Testis (tissue), 3 donors: ENCODE measurements around the gene CLCN3. TPM values are rescaled to one million over a fixed set of nuclear protein-coding genes. Genes with fewer than 3 reads are reported as not detected.
A peak's percentile ranks its signal among the peaks of the same experiment; 100 is the strongest.

Experiments used
- DNase-seq: peaks from one replicate; pipeline ENCODE4 v3.0.0-alpha.2; 2019
- H3K27ac ChIP-seq, 2 donors: fragments of 200-600 bp; sonication (generic); one replicate each; pipeline ENCODE4 v1.5.1; 2019
- H3K27me3 ChIP-seq: fragments of 200-600 bp; sonication (generic); one replicate; pipeline ENCODE4 v1.5.1; 2019
- H3K36me3 ChIP-seq: fragments of 200-600 bp; sonication (generic); one replicate; pipeline ENCODE4 v1.5.1; 2017; ENCODE audit warnings: low read depth; ENCODE audit errors: missing control alignments
- H3K4me1 ChIP-seq: fragments of 200-600 bp; sonication (generic); one replicate; pipeline ENCODE4 v1.5.1; 2019
- H3K4me3 ChIP-seq, 2 donors: fragments of 200-600 bp; sonication (generic); one replicate each; pipeline ENCODE4 v1.5.1; 2017 to 2019
- H3K9me3 ChIP-seq: fragments of 200-600 bp; sonication (generic); one replicate; pipeline ENCODE4 v1.5.1; 2017
- POLR2A ChIP-seq: fragments of 450-650 bp; IDR thresholded peaks from one replicate; pipeline ENCODE4 v1.6.1; 2017; ENCODE audit warnings: antibody characterized with exemption, mild to moderate bottlenecking, moderate library complexity
- WGBS, 2 donors: methylation state at CpG; one replicate each; pipeline ENCODE4 v1.1.5; 2018; 5-methylcytosine and 5-hydroxymethylcytosine counted together
- intact Hi-C: fragments of 100-400 bp; cut with DNase I; formaldehyde crosslinking; loops from one replicate; pipeline ENCODE4 v1.15.1; 2023; ENCODE audit warnings: low total_unique reads
- polyA plus RNA-seq: library from polyadenylated mRNA; stranded (reverse); fragments of 350-450 nt; fragmentation: Illumina TruSeq; extraction: RNeasy Lipid Tissue Mini Kit (QIAGEN cat#74804); gene quantifications from one replicate; pipeline ENCODE4 v1.2.3, GENCODE V29; 2014; ENCODE audit warnings: low read depth, low replicate concordance; ENCODE audit not compliant: insufficient read depth
- total RNA-seq, 2 donors: library from RNA; depleted of rRNA; stranded (reverse); fragments of >200 nt; gene quantifications; one replicate each; pipeline ENCODE4 v1.2.3, GENCODE V29; 2016
- TF ChIP-seq, protein P1 (sequence below), 3 experiments: fragments of 450-650 bp in 2 of 3; fragments of 200-600 bp in 1 of 3; sonication (generic) in 1 of 3; IDR thresholded peaks; one replicate each; pipeline ENCODE4 v1.5.1; 2016 to 2019; ENCODE audit warnings: antibody characterized with exemption in 3 of 3, mild to moderate bottlenecking in 2 of 3, moderate library complexity in 1 of 3

The CLCN3 gene
- total and polyA plus RNA-seq, 3 donors from 2014 or later = 63.0 to 97.4 (median 89.2) TPM

DNA sequence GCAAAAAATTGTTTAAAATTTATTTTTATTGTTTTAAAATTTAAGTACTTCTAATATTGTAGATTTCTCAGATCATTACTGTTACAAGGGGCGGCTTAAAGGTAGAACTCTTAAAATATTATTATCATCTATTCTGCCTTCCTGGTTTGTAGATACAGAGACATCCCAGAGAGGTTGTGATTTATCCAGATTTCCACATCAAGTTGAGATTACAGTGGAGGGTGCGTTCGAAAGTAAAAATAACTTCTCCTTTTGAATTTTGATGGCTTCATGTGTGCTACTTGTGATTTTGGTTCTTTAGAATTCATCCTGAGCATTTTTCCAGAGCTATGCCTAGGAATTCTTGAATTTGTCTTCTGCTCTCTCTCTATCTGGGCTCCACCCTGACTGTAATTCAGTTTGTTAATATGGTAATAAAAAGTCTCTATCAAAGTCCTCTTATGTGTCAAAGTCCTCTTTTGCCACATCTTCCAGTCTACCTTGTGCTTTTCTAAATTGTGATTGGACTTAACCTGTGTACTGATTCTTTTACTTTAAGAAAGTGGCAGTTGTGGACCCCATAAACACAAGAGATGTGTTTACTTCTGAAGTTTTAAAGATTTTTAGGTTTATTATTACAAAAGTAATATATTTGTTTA is 37.2 kb downstream of the CLCN3 start:
- 85 to 89% methylated on average over 3 of the region's 3 CpGs for WGBS, 2 donors
- no peak for DNase-seq
- Histone ChIP-seq H3K9me3 (no peaks in the 10 kb centered on the region), H3K27me3 (no peaks in the 10 kb centered on the region), H3K4me1 (peaks cover 9% of the 10 kb centered on the region), H3K4me3 (no peak overlapping the region), H3K36me3 (no peaks in the 10 kb centered on the region), H3K27ac (no peak overlapping the region)
- TF ChIP-seq, protein P1, sequence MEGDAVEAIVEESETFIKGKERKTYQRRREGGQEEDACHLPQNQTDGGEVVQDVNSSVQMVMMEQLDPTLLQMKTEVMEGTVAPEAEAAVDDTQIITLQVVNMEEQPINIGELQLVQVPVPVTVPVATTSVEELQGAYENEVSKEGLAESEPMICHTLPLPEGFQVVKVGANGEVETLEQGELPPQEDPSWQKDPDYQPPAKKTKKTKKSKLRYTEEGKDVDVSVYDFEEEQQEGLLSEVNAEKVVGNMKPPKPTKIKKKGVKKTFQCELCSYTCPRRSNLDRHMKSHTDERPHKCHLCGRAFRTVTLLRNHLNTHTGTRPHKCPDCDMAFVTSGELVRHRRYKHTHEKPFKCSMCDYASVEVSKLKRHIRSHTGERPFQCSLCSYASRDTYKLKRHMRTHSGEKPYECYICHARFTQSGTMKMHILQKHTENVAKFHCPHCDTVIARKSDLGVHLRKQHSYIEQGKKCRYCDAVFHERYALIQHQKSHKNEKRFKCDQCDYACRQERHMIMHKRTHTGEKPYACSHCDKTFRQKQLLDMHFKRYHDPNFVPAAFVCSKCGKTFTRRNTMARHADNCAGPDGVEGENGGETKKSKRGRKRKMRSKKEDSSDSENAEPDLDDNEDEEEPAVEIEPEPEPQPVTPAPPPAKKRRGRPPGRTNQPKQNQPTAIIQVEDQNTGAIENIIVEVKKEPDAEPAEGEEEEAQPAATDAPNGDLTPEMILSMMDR (IDR thresholded peaks at IDR 0.05) = no peak
- TF ChIP-seq POLR2A = no peak
- intact Hi-C loops = no loop called here

DNA sequence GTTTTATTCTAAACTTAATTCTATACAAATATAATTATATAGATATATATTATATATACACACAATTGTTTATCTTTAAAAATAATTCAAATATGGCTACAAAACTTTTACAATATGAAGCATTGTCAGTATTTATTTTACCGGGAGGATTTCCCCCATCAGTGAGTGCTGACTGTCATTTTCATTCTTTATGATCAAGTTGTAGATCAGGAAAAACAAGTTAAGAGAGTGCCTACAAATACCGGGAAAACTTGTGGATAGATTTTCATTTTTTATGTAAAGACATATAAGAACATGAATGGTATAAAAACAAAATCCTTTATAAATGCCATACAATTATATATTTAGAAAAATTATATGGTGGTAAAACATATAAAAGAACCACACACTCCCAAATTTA is 37.8 kb downstream of the CLCN3 start:
- Histone ChIP-seq H3K9me3 (no peaks in the 10 kb centered on the region), H3K36me3 (no peaks in the 10 kb centered on the region), H3K4me1 (peaks cover 9% of the 10 kb centered on the region), H3K4me3 (no peak overlapping the region), H3K27ac (no peak overlapping the region), H3K27me3 (no peaks in the 10 kb centered on the region)
- 69 to 90% methylated on average over 2 of the region's 2 CpGs for WGBS, 2 donors
- TF ChIP-seq, protein P1 (IDR thresholded peaks at IDR 0.05) = no peak
- TF ChIP-seq POLR2A = no peak
- no peak for DNase-seq
- intact Hi-C loops = no loop called here

DNA sequence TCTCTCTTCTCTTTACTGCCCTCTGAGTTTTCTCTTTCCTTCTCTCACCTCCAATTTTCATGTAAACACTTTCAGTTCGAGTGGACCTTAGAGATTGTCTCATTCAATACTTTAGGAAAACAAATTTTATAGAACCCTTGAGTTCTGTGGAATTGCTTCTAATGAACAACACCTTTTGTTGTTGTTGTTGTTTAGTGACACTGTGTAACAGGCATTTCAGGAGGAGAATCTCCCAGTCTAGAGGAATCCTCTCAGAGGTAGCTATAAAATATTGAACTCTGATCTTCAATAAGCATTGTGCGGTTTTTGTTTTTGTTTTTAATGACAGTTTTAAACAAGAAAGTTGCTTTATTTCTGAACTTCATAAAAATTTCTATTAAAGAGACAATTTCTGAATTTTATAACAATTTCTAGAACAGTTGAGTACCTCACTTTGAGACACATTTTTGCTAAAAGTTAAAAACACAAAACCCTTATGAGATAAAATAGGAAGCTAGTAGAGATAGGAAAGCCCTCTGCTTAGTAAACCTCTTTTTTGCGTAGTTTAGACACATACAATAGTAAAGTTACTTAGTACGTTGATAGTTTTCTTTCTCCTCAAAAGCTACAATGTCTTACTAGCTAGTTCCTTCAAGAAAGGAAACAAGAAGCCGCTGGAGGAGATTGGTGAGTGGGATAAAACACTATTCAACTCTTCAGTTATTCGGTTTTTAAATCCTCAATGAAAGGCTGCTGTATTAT is 38.8 kb downstream of the CLCN3 start:
- 48 to 53% methylated on average over 6 of the region's 6 CpGs for WGBS, 2 donors
- H3K4me3 ChIP-seq = no peak overlapping the region
- peaks cover 13% of the 10 kb centered on the region for H3K4me1 ChIP-seq
- peak overlapping the region; percentile 79 to 85 for H3K27ac ChIP-seq
- intact Hi-C loops = no loop called here
- no peaks in the 10 kb centered on the region for H3K36me3 ChIP-seq
- no peak for DNase-seq
- no peaks in the 10 kb centered on the region for H3K9me3 ChIP-seq
- TF ChIP-seq, protein P1 (IDR thresholded peaks at IDR 0.05) = no peak
- TF ChIP-seq POLR2A = no peak
- no peaks in the 10 kb centered on the region for H3K27me3 ChIP-seq

DNA sequence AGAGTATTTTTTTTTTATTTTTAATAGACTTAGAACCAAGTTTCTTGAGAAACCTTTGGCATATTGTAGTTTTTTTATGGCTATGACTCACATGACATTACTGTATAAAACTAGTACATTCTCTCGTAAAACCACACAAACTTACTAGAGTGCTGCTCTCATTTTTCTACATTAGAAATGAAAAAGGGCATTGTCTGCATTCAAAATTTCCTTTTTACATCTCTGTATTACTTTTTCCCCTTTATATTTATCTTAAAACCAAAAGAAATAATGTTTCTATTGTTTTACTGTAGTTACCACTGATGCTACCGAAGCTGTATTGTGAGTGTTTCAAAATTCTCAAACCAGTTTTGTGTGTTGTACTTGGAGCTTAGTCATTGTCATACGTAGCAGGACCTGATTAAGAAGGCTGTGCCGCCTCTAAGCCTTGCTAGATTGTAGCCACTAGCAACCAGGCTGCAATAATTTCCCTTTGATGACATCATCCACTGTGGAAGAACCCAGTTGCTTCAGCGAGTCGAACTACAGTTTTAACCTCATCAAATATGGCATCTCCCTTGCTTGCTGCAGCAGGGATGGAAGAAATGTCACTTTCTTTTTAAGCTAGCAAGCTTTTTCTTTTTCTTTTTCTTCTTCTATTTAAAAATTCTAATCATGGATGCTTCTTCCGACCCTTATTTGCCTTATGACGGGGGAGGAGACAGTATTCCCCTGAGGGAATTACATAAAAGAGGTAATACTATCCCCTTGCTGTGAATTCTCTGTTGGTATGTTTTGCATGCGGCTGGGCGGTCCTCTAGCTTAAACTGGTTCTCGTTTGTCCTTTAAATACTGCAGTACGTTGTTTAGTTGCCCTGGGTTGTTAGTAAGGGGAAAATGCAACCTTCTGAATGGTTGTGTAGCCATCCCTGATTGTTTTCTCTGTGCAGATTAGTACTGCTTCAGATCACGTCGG is 39.6 kb downstream of the CLCN3 start:
- 8 to 17% methylated on average over 14 of the region's 14 CpGs for WGBS, 2 donors
- intact Hi-C loops = no loop called here
- peaks cover 17% of the 10 kb centered on the region for H3K4me1 ChIP-seq
- H3K27me3 ChIP-seq = no peaks in the 10 kb centered on the region
- no peaks in the 10 kb centered on the region for H3K9me3 ChIP-seq
- peak overlapping the region; percentile 79 to 85 for H3K27ac ChIP-seq
- peak overlapping the region; percentile 44 to 62 for H3K4me3 ChIP-seq
- DNase-seq = peak; percentile 93
- no peaks in the 10 kb centered on the region for H3K36me3 ChIP-seq
- peak; percentile 14 for TF ChIP-seq POLR2A
- TF ChIP-seq, protein P1 (IDR thresholded peaks at IDR 0.05) = no peak
